HEK293T (cell line): ENCODE measurements around the gene CBX3.

Source experiments
- CTCF ChIA-PET: fragments of 350-600 bp; formaldehyde crosslinking; extraction: SDS; loops from one replicate; lab custom pipeline; 2021; ENCODE audit warnings: antibody characterized with exemption, inconsistent platforms; lab: Yijun Ruan, JAX
- POLR2A ChIA-PET: fragments of 350-600 bp; formaldehyde crosslinking; extraction: SDS; loops from one replicate; lab custom pipeline; 2020; ENCODE audit warnings: antibody characterized with exemption, inconsistent platforms; lab: Yijun Ruan, JAX
- DNase-seq: peaks from one replicate; pipeline ENCODE4 v3.0.0; 2012; ENCODE audit warnings: mixed read lengths; ENCODE audit errors: extremely low spot score
- ARNT ChIP-seq: fragments of 450-650 bp; IDR thresholded peaks from 2 replicates; pipeline ENCODE4 v1.6.1; 2017; ENCODE audit warnings: mild to moderate bottlenecking
- BHLHE40 ChIP-seq: fragments of 450-650 bp; IDR thresholded peaks from 2 replicates; pipeline ENCODE4 v1.6.1; 2016; ENCODE audit warnings: mild to moderate bottlenecking, moderate library complexity, borderline replicate concordance
- CTBP1 ChIP-seq: fragments of 450-650 bp; IDR thresholded peaks from 2 replicates; pipeline ENCODE4 v1.6.1; 2016; ENCODE audit warnings: borderline replicate concordance
- ELF4 ChIP-seq: fragments of 450-650 bp; IDR thresholded peaks from 2 replicates; pipeline ENCODE4 v1.6.1; 2017; ENCODE audit warnings: antibody characterized with exemption
- FOXA1 ChIP-seq: fragments of 450-650 bp; IDR thresholded peaks from 2 replicates; pipeline ENCODE4 v1.6.1; 2016; ENCODE audit warnings: mild to moderate bottlenecking
- FOXK2 ChIP-seq: fragments of 450-650 bp; IDR thresholded peaks from 2 replicates; pipeline ENCODE4 v1.6.1; 2016; ENCODE audit warnings: mild to moderate bottlenecking
- FOXM1 ChIP-seq: fragments of 450-650 bp; IDR thresholded peaks from 2 replicates; pipeline ENCODE4 v1.6.1; 2017; ENCODE audit warnings: mild to moderate bottlenecking, borderline replicate concordance
- HDGF ChIP-seq: fragments of 450-650 bp; IDR thresholded peaks from 2 replicates; pipeline ENCODE4 v1.6.1; 2017; ENCODE audit warnings: antibody characterized with exemption, borderline replicate concordance
- L3MBTL2 ChIP-seq: fragments of 450-650 bp; conservative IDR thresholded peaks from 2 replicates; pipeline ENCODE4 v1.6.1; 2016; ENCODE audit warnings: mild to moderate bottlenecking
- LEF1 ChIP-seq: fragments of 450-650 bp; IDR thresholded peaks from 2 replicates; pipeline ENCODE4 v1.6.1; 2017; ENCODE audit warnings: mild to moderate bottlenecking, borderline replicate concordance
- NFRKB ChIP-seq: fragments of 450-650 bp; IDR thresholded peaks from 2 replicates; pipeline ENCODE4 v1.6.1; 2016; ENCODE audit warnings: mild to moderate bottlenecking, moderate library complexity
- PKNOX1 ChIP-seq: fragments of 450-650 bp; IDR thresholded peaks from 2 replicates; pipeline ENCODE4 v1.6.1; 2016
- SP1 ChIP-seq: fragments of 450-650 bp; IDR thresholded peaks from 2 replicates; pipeline ENCODE4 v1.6.1; 2017
- SUZ12 ChIP-seq: fragments of 450-650 bp; IDR thresholded peaks from 2 replicates; pipeline ENCODE4 v1.6.1; 2016; ENCODE audit warnings: mild to moderate bottlenecking
- TARDBP ChIP-seq: fragments of 450-650 bp; IDR thresholded peaks from 2 replicates; pipeline ENCODE4 v1.6.1; 2016
- ZNF384 ChIP-seq: fragments of 450-650 bp; IDR thresholded peaks from 2 replicates; pipeline ENCODE4 v1.6.1; 2016

CBX3 gene

GRCh38 chr7:26213807-26214515, 12.4 kb downstream of the CBX3 start:
- TF ChIP-seq BHLHE40 (no peak), SUZ12 (no peak), FOXA1 (no peak)
- ChIA-PET CTCF (no interaction called here), POLR2A (interaction anchor here (1.1 kb wide), 1 partner anchor 15 kb away, joined by 4 read pairs; no protein-coding TSS in a partner anchor)
- DNase-seq, result no peak

- CTCF ChIA-PET, result no interaction called here
- TF ChIP-seq SUZ12 (no peak), HDGF (no peak), FOXA1 (no peak), PKNOX1 (no peak), ELF4 (no peak), ZNF384 (no peak), FOXK2 (no peak), NFRKB (no peak), TARDBP (no peak), CTBP1 (no peak)
- DNase-seq, result no peak
- POLR2A ChIA-PET, result no interaction called here
Measured at GRCh38 chr7:26216049-26216448, 14.5 kb downstream of the CBX3 start.

GRCh38 chr7:26224359-26224758, 22.8 kb downstream of the CBX3 start:
- ChIA-PET POLR2A (interaction anchor here (1.9 kb wide), 1 partner anchor 24 kb away, joined by 6 read pairs; the partner anchor contains the start of genes CBX3 and HNRNPA2B1), CTCF (no interaction called here)
- DNase-seq, result no peak
- TF ChIP-seq ZNF384, result no peak
- no peak for TF ChIP-seq TARDBP
- no peak for TF ChIP-seq ELF4
- no peak for TF ChIP-seq SP1
- no peak for TF ChIP-seq SUZ12
- TF ChIP-seq PKNOX1, result no peak
- no peak for TF ChIP-seq ARNT
- TF ChIP-seq HDGF, result no peak

GRCh38 chr7:26227987-26228386, 26.4 kb downstream of the CBX3 start:
- TF ChIP-seq L3MBTL2 (no peak), ARNT (no peak), PKNOX1 (no peak), SP1 (no peak), CTBP1 (no peak), SUZ12 (no peak), FOXM1 (no peak), FOXK2 (no peak), LEF1 (no peak), ZNF384 (no peak), HDGF (no peak), TARDBP (no peak), FOXA1 (no peak), BHLHE40 (no peak)
- no peak for DNase-seq
- POLR2A ChIA-PET, result no interaction called here
- CTCF ChIA-PET, result no interaction called here

GRCh38 chr7:26233902-26234511, 32.5 kb downstream of the CBX3 start:
- DNase-seq, result no peak
- POLR2A ChIA-PET, result no interaction called here
- CTCF ChIA-PET, result interaction anchor here (0.8 kb wide), 1 partner anchor 506 kb away, joined by 3 read pairs; no protein-coding TSS in a partner anchor
- TF ChIP-seq TARDBP (no peak), FOXM1 (no peak), LEF1 (no peak), PKNOX1 (no peak), ZNF384 (no peak), NFRKB (no peak), HDGF (no peak)
